Measurements from ENCODE around the gene SDR42E2. TPM values are rescaled to one million over a fixed set of nuclear protein-coding genes. Genes with fewer than 3 reads are reported as not detected.

SDR42E2 gene
- total RNA-seq, 2 donors from 2014 or later: not detected

GRCh38 chr16:22240023-22240710 is 77.9 kb downstream of the SDR42E2 start:
- no peaks in the 10 kb centered on the region for H3K27me3 Mint-ChIP-seq (ENCODE audit: insufficient read depth)
- H3K36me3 Mint-ChIP-seq (ENCODE audit: low read depth): peaks cover 2% of the 10 kb centered on the region
- 89% methylated on average over 3 of the region's 3 CpGs; no CpG with 5 or more reads in 1 of the 2 experiments for WGBS, 2 experiments (ENCODE audit: insufficient coverage in 1 of 2, insufficient read length in 1 of 2)
- H3K36me3 ChIP-seq (ENCODE audit: control insufficient read depth, insufficient read depth, low read length): no peaks in the 10 kb centered on the region
- H3K4me3 Mint-ChIP-seq: no peak overlapping the region
- no peaks in the 10 kb centered on the region for H3K9me3 ChIP-seq (ENCODE audit: control insufficient read depth, low read length)
- no peak for TF ChIP-seq CTCF (conservative IDR thresholded peaks at IDR 0.05)
- no peak for DNase-seq
- H3K4me1 ChIP-seq (ENCODE audit: control insufficient read depth, insufficient read depth, low read length): no peaks in the 10 kb centered on the region
- H3K27me3 ChIP-seq (ENCODE audit: control insufficient read depth, insufficient read depth, low read length, poor library complexity, severe bottlenecking): no peaks in the 10 kb centered on the region
- H3K4me3 ChIP-seq (ENCODE audit: low read length): no peak overlapping the region
- H3K27ac Mint-ChIP-seq: no peak overlapping the region
- H3K27ac ChIP-seq (ENCODE audit: low read depth, low read length): no peak overlapping the region
- H3K4me1 Mint-ChIP-seq: no peaks in the 10 kb centered on the region
- no peaks in the 10 kb centered on the region for H3K9me3 Mint-ChIP-seq
- no peak overlapping the region for H3K9ac ChIP-seq (ENCODE audit: extremely low read depth, low read length, poor library complexity, severe bottlenecking)

Other genes with a start within 250 kb of the SDR42E2 start
- 100 to 1,000 TPM; 167 to 172 TPM for gene UQCRC2, start 209.1 kb upstream of the SDR42E2 start, total RNA-seq
- not detected for gene PDZD9, start 161.4 kb upstream of the SDR42E2 start, total RNA-seq
- 10 to 100 TPM; 12.6 to 14.7 TPM for gene MOSMO, start 154.4 kb upstream of the SDR42E2 start, total RNA-seq
- under 1 TPM; 0.18 to 0.40 TPM for gene VWA3A, start 70.0 kb upstream of the SDR42E2 start, total RNA-seq
- 10 to 100 TPM in 1 of 2 donors, 1 to 10 TPM in 1; 9.8 to 15.8 TPM for gene EEF2K, start 43.8 kb downstream of the SDR42E2 start, total RNA-seq
- gene POLR3E, start 134.9 kb downstream of the SDR42E2 start, total RNA-seq: 10 to 100 TPM; 73.1 to 73.6 TPM
- gene CDR2, start 212.1 kb downstream of the SDR42E2 start, total RNA-seq: 10 to 100 TPM; 17.6 to 24.3 TPM